Myocyte (in vitro differentiated cells): Measurements from ENCODE around the gene PLIN1. TPM values are rescaled to one million over a fixed set of nuclear protein-coding genes. Genes with fewer than 3 reads are reported as not detected.

ENCODE experiments used
- DNase-seq: peaks from one replicate; pipeline ENCODE4 v3.0.0-alpha.2; 2012; ENCODE audit warnings: low read depth
- total RNA-seq: library from RNA; depleted of rRNA; stranded (reverse); fragments of >200 nt; gene quantifications from 2 replicates; pipeline ENCODE4 v1.2.3, GENCODE V29; 2014

Gene PLIN1
- total RNA-seq, 1 donor from 2014 or later = 0.05 TPM

- peak; percentile 29 for DNase-seq
These were observed 6.7 kb downstream of the PLIN1 start for GRCh38 chr15:89672221-89673164.

GRCh38 chr15:89671687-89672086, 7.5 kb downstream of the PLIN1 start:
- DNase-seq = no peak

- no peak for DNase-seq
These were observed 8.1 kb downstream of the PLIN1 start for GRCh38 chr15:89670971-89671560.

- no peak for DNase-seq
These were observed 9.2 kb downstream of the PLIN1 start for GRCh38 chr15:89669941-89670340.

- DNase-seq = no peak
These were observed 9.8 kb downstream of the PLIN1 start for GRCh38 chr15:89669309-89669865.

- no peak for DNase-seq
These were observed 11.0 kb downstream of the PLIN1 start for GRCh38 chr15:89668171-89668570.

GRCh38 chr15:89667706-89667960, 11.5 kb downstream of the PLIN1 start:
- DNase-seq = no peak

GRCh38 chr15:89666858-89667705, 12.1 kb downstream of the PLIN1 start:
- DNase-seq = no peak

- DNase-seq = no peak
These were observed 12.8 kb downstream of the PLIN1 start for GRCh38 chr15:89666184-89666857.

GRCh38 chr15:89665449-89666181, 13.6 kb downstream of the PLIN1 start:
- peak; percentile 71 for DNase-seq

GRCh38 chr15:89664441-89665350, 14.5 kb downstream of the PLIN1 start:
- peak; percentile 18 for DNase-seq

GRCh38 chr15:89662893-89663626, 16.1 kb downstream of the PLIN1 start:
- DNase-seq = peak; percentile 93

- DNase-seq = no peak
These were observed 18.6 kb downstream of the PLIN1 start for GRCh38 chr15:89660556-89660955.

- DNase-seq = no peak
These were observed 19.9 kb downstream of the PLIN1 start for GRCh38 chr15:89659295-89659694.

- no peak for DNase-seq
These were observed 21.4 kb downstream of the PLIN1 start for GRCh38 chr15:89657686-89658200.

GRCh38 chr15:89656116-89656815, 22.9 kb downstream of the PLIN1 start:
- peak; percentile 40 for DNase-seq
